HFF-Myc (cell line): ENCODE results near the gene ITIH5.

Source experiments
- DNase-seq: peaks from one replicate; pipeline ENCODE4 v3.0.0-alpha.2; 2011; ENCODE audit warnings: low read depth; ENCODE audit errors: extremely low read depth
- H3K4me3 ChIP-seq: replicated peaks from 2 replicates; pipeline ENCODE4 v1.5.1; 2011; ENCODE audit warnings: low read depth, mild to moderate bottlenecking, control low read depth, low read length
- CTCF ChIP-seq: IDR thresholded peaks from 2 replicates; pipeline ENCODE4 v1.5.1; 2012; ENCODE audit warnings: mild to moderate bottlenecking, low read depth, low read length, control low read depth; ENCODE audit errors: missing control alignments

The ITIH5 gene

DNA sequence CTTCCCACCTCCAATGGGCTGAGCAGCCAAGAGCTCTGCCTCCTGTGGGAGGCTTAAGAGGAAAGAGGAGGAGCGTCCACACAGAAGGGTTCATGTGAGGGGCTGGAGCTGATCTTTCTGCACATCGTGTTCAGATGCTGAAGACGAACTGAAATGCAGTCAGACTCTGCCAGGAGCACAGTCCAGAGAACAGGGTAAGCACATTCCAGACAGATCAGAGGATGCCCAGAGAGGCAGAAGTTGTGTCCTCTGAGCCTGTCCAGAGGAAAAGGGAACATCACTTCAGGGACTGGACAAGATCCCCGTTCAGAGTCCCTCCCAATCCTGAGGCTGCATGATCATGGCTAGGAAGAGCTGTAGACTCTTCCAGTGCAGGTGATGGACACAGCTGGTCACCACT lies 72.9 kb downstream of the ITIH5 start:
- no peak for DNase-seq
- no peak for TF ChIP-seq CTCF
- H3K4me3 ChIP-seq = no peak overlapping the region

DNA sequence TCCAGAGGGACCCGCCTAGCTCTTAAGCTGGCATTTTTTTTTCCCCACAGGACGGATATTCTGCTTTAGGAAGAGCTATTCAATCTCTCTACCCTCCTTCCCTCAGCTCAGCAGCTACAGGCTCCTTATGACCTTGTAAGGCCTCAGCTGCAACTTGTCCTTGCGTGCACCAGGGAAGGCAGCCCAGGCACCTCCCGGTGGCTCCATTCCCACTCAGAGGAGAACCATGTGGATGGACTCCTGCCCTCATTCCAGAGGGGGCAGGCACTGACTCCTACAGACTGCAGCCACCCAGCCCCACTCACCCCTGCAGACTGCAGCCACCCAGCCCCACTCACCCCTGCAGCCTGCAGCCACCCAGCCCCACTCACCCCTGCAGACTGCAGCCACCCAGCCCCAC lies 73.7 kb downstream of the ITIH5 start:
- H3K4me3 ChIP-seq = no peak overlapping the region
- DNase-seq = no peak
- no peak for TF ChIP-seq CTCF

GRCh38 chr10:7592627-7593026 lies 74.1 kb downstream of the ITIH5 start:
- no peak overlapping the region for H3K4me3 ChIP-seq
- no peak for DNase-seq
- TF ChIP-seq CTCF = no peak

DNA sequence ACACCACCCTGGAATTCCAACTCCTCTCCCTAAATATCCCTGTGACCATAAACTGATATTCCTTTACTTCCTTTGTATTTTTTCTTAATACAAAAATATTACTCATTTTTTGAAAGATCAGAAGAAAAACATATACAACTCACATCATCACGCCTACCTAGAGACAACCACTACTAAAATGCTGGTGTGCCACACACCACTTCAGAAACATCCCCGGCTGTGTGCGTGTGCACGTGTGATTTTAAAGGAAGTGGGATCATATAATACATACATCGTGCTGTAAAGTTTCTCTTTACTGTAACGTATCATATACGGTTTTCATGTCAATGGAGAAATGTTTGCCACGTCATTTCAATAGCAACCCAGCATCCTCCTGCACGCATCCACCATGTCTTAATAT lies 76.5 kb downstream of the ITIH5 start:
- no peak overlapping the region for H3K4me3 ChIP-seq
- DNase-seq = no peak
- no peak for TF ChIP-seq CTCF

DNA sequence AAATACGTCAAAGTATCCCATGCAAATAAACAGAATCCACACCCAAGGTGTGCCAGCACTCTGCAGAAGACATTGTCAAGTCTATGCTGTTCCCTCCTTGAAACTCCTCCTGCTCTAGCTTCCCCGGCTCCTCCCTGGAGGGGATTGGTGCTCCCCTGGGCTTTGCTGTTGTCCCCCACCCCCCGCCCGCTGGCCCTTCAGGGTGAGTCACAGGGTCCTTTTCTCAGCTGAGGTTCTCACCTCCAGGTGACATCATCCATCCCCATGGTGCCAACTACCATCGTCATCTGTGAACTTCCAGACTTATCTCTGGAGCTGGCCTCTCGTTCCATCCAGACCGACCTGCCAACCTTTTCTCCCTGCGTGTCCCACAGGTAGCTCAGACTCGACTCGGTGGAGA lies 77.0 kb downstream of the ITIH5 start:
- H3K4me3 ChIP-seq = no peak overlapping the region
- DNase-seq = no peak
- no peak for TF ChIP-seq CTCF

DNA sequence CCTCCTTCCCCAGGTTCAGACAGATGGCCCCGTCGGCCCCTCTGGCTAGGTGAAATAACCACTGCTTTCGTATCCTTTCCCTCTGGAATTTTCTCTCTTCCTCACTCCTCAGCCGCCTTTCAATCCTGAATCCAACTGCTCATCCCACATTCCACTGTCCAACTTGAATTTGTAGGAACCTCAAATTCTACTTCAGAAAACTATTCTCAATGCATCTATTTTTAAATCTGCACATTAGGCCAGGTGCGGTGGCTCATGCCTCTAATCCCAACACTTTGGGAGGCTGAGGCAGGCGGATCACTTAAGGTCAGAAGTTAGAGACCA lies 78.9 kb downstream of the ITIH5 start:
- no peak for TF ChIP-seq CTCF
- no peak overlapping the region for H3K4me3 ChIP-seq
- no peak for DNase-seq

- H3K4me3 ChIP-seq = no peak overlapping the region
- TF ChIP-seq CTCF = no peak
- no peak for DNase-seq
These were observed 79.5 kb downstream of the ITIH5 start for GRCh38 chr10:7587168-7587864.
